ENCODE measurements around the gene MMP19. TPM values are rescaled to one million over a fixed set of nuclear protein-coding genes. Genes with fewer than 3 reads are reported as not detected.

The MMP19 gene
- total RNA-seq, 1 donor from 2014 or later: 0.13 TPM

GRCh38 chr12:55847033-55847432 lies 4.3 kb upstream of the MMP19 start:
- Mint-ChIP-seq H3K36me3 (no peaks in the 10 kb centered on the region), H3K27me3 (ENCODE audit: insufficient read depth, low read depth) (peaks cover 2% of the 10 kb centered on the region), H3K27ac (no peak overlapping the region), H3K4me1 (peaks cover 43% of the 10 kb centered on the region), H3K9me3 (no peaks in the 10 kb centered on the region), H3K4me3 (no peak overlapping the region)
- Histone ChIP-seq H3K36me3 (no peaks in the 10 kb centered on the region), H4K20me1 (ENCODE audit: low read depth) (no peaks in the 10 kb centered on the region), H3K27me3 (no peaks in the 10 kb centered on the region), H3F3A (ENCODE audit: low read depth) (peaks cover 19% of the 10 kb centered on the region), H3K79me2 (ENCODE audit: low read depth) (no peaks in the 10 kb centered on the region), H3K4me3 (no peak overlapping the region), H3K4me1 (peaks cover 24% of the 10 kb centered on the region), H2AFZ (replicated peaks) (peak overlapping the region; percentile 30), H3K9me3 (ENCODE audit: low read depth) (no peaks in the 10 kb centered on the region), H3K4me2 (no peak overlapping the region), H3K9ac (no peak overlapping the region), H3K27ac (no peak overlapping the region)
- DNase-seq (ENCODE audit: low spot score): no peak
- no peak for TF ChIP-seq CTCF (IDR thresholded peaks at IDR 0.05)
- no peak for TF ChIP-seq EZH2 (IDR thresholded peaks at IDR 0.05)
- no peak for TF ChIP-seq EZH2phosphoT487 (IDR thresholded peaks at IDR 0.05)

- Mint-ChIP-seq H3K27me3 (ENCODE audit: insufficient read depth, low read depth) (peaks cover 2% of the 10 kb centered on the region), H3K36me3 (no peaks in the 10 kb centered on the region), H3K9me3 (no peaks in the 10 kb centered on the region), H3K4me1 (peaks cover 41% of the 10 kb centered on the region), H3K4me3 (peak overlapping the region; percentile 38), H3K27ac (no peak overlapping the region)
- Histone ChIP-seq H4K20me1 (ENCODE audit: low read depth) (no peaks in the 10 kb centered on the region), H3K27me3 (no peaks in the 10 kb centered on the region), H3K4me1 (peaks cover 20% of the 10 kb centered on the region), H3K4me3 (no peak overlapping the region), H3K79me2 (ENCODE audit: low read depth) (no peaks in the 10 kb centered on the region), H3K4me2 (no peak overlapping the region), H3K36me3 (no peaks in the 10 kb centered on the region), H3K9me3 (ENCODE audit: low read depth) (no peaks in the 10 kb centered on the region), H3K27ac (no peak overlapping the region), H3K9ac (no peak overlapping the region), H3F3A (ENCODE audit: low read depth) (peaks cover 14% of the 10 kb centered on the region), H2AFZ (replicated peaks) (no peak overlapping the region)
- no peak for DNase-seq (ENCODE audit: low spot score)
- TF ChIP-seq EZH2phosphoT487 (IDR thresholded peaks at IDR 0.05) (no peak), EZH2 (IDR thresholded peaks at IDR 0.05) (no peak), CTCF (IDR thresholded peaks at IDR 0.05) (no peak)
These were observed 3.2 kb upstream of the MMP19 start for GRCh38 chr12:55845785-55846496.

- peaks cover 35% of the 10 kb centered on the region for H3K4me1 Mint-ChIP-seq
- Histone ChIP-seq H4K20me1 (ENCODE audit: low read depth) (no peaks in the 10 kb centered on the region), H3K27me3 (no peaks in the 10 kb centered on the region), H3K4me3 (no peak overlapping the region), H3K36me3 (no peaks in the 10 kb centered on the region), H3F3A (ENCODE audit: low read depth) (peaks cover 9% of the 10 kb centered on the region), H3K4me2 (no peak overlapping the region), H3K9me3 (ENCODE audit: low read depth) (no peaks in the 10 kb centered on the region), H2AFZ (replicated peaks) (no peak overlapping the region), H3K27ac (no peak overlapping the region), H3K9ac (no peak overlapping the region), H3K79me2 (ENCODE audit: low read depth) (no peaks in the 10 kb centered on the region), H3K4me1 (peaks cover 14% of the 10 kb centered on the region)
- no peaks in the 10 kb centered on the region for H3K9me3 Mint-ChIP-seq
- H3K27ac Mint-ChIP-seq: no peak overlapping the region
- no peak overlapping the region for H3K4me3 Mint-ChIP-seq
- H3K36me3 Mint-ChIP-seq: no peaks in the 10 kb centered on the region
- no peak for DNase-seq (ENCODE audit: low spot score)
- peaks cover 2% of the 10 kb centered on the region for H3K27me3 Mint-ChIP-seq (ENCODE audit: insufficient read depth, low read depth)
- TF ChIP-seq EZH2 (IDR thresholded peaks at IDR 0.05) (no peak), EZH2phosphoT487 (IDR thresholded peaks at IDR 0.05) (no peak), CTCF (IDR thresholded peaks at IDR 0.05) (no peak)
These were observed 2.6 kb upstream of the MMP19 start for GRCh38 chr12:55845361-55845760.

Measured in neural progenitor cell (in vitro differentiated cells).